Tibial nerve (tissue), 3 donors: ENCODE results near the gene MKNK1.

Experiments
- EP300 ChIP-seq, 2 donors: sonication (generic); formaldehyde crosslinking; IDR thresholded peaks; one replicate each; pipeline ENCODE4 v1.6.1; 2017; ENCODE audit warnings: antibody characterized with exemption in 2 of 2, mild to moderate bottlenecking in 1 of 2
- POLR2A ChIP-seq, 2 donors: fragments of 450-650 bp; IDR thresholded peaks; one replicate each; pipeline ENCODE4 v1.6.1; 2017; ENCODE audit warnings: antibody characterized with exemption in 2 of 2, mild to moderate bottlenecking in 2 of 2, moderate library complexity in 2 of 2

- TF ChIP-seq POLR2A (IDR thresholded peaks at IDR 0.05) (no peak), EP300 (IDR thresholded peaks at IDR 0.05) (no peak)
Measured at GRCh38 chr1:46557403-46557802, 46.7 kb downstream of the MKNK1 start.
